ENCODE results near the gene FIGLA.

DNA sequence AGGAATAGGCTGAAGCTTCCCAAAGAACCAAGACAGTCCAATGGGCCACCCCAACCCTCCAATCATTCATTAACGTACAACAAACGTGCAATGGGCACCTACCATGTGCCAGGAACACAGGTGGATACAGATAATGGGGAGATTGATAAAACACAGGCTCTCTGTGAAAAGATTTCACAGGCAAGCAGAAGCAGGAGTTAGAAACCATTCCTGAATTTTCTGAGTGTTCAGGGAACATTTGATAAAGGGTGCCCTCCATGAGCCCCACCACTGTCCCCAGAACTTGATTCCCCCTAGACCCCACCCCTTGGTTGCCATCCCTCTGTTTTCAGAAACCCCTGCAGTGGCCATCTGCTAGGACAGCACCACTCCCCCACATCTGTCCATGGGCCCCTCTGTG, 43.7 kb upstream of the FIGLA start:
- TF ChIP-seq GATA2 (IDR thresholded peaks at IDR 0.05; ENCODE audit: low read depth, low read length) (no peak), GATA3 (IDR thresholded peaks at IDR 0.05; ENCODE audit: low read depth, low read length) (no peak)
